GM21390 (cell line): ENCODE results near the gene PLA2G4F.

ENCODE experiments used
- ATAC-seq: cut with Tn5 transposase; IDR thresholded peaks from one replicate; pipeline ENCODE4 v1.9.1; 2021; ENCODE audit not compliant: unreplicated experiment

PLA2G4F gene

DNA sequence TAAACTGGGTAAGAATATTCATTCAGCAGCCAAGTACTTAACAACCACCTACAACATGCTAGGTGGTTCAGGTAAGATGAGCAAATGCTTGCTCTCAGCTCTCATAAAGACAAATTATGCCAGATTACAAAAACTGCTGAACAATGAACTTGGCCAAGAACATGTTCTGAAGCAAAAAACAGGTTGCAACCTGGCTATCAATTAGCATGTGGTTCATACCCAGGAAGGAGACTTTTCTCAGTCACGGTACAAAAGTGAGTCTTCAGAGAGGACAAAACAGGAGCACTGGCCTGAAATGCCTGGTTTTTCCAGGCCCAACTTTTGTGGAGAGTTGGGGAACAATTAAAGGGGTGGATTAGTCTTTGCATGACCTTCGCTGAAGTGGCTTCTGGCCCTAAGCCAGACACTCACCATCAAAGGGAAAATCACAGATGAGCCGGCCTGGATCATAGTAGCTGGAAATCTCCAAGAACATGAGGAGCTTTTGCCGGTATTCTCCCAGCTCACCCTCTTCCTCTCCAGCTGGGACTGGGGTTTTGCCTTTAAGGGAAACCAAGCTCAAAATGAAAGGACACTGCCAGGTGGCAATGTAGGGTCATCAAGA lies 7.6 kb upstream of the PLA2G4F start:
- no peak for ATAC-seq

DNA sequence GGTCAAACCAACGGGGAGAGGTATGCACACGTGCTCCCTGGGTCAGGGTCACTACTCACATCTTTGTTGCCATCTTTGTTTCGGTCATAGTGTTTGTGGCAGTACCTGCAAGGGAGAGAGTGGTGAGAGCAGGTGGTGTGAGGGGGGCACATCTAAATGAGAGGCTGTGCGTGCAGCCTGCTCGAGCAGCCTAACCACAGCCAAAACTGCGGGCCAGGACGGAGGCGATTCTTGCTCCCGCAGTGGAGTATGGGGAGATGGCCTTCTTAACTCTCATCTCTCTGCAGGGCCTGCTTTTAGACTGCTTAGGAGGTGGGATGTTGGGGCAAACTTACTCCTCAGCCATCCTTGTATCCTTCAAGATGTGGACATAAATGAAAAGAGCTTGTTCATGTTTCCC lies 6.9 kb upstream of the PLA2G4F start:
- ATAC-seq: no peak

DNA sequence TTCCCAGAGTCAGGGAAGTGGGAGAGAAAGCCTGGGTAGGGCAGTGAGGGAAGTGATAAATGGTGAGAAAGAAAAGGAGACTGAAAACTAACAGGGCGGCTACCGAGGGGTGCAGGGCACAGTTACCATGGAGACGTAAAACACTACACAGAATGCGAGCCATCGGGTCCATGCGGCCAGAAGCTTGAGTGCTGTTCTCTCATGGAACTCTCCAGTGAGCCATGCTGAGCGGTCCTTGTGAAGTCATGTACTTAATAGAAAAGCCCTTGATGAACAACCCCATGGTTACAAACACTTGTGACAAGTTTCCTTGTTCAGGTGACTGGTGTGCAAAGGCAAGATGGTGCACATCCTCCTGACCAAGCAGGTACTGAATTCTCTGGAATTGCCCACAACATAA lies 3.7 kb upstream of the PLA2G4F start:
- no peak for ATAC-seq

DNA sequence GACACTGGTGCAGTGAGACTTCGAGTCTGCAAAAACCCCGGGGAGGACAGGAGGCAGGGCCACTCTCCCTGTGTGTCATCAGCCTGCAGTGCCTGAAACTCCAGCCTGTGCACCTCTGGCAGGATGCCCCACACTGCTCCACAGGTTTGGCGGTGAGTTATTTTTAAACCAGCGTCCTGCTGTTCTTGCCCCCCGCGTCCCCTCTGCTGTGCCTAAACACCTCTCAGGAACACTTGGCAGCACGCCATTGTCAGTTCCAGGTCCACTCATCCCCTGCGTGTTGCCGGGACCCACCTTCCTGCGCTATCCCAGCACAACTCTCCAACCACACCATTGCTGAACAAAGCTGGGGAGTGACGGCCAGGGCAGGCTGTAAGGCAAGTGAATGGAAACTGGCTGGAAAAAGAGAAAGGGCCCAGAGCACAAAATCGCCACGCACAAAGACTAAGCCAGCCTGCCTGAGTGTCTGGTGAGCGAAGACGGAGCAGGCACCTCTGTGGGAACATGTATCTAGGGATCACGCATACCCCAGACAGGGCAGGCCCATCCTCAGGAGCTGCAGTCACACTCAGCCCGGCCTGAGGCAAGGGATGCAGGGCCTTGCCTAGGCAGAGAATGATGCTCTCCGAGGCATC lies 3.1 kb upstream of the PLA2G4F start:
- no peak for ATAC-seq

DNA sequence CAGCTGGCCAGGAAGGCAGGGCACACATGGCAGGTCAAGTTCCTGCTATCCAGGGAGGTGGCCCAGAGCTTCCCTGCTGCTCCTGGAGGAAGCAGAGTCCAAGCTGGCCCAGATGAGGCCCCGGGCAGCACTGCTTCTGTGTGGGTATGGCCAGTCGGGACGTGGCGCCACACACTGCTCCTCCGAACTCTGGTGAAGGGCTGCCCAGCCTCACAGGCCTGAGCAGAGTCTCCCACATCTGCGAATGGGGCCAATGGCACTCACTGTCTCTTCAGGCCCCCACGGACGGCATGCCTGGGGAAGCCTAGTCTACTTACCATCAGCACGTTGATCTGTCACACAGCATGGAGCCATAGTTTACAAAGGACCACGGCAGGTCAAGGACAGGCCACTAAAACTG lies 2.5 kb upstream of the PLA2G4F start:
- ATAC-seq: no peak

DNA sequence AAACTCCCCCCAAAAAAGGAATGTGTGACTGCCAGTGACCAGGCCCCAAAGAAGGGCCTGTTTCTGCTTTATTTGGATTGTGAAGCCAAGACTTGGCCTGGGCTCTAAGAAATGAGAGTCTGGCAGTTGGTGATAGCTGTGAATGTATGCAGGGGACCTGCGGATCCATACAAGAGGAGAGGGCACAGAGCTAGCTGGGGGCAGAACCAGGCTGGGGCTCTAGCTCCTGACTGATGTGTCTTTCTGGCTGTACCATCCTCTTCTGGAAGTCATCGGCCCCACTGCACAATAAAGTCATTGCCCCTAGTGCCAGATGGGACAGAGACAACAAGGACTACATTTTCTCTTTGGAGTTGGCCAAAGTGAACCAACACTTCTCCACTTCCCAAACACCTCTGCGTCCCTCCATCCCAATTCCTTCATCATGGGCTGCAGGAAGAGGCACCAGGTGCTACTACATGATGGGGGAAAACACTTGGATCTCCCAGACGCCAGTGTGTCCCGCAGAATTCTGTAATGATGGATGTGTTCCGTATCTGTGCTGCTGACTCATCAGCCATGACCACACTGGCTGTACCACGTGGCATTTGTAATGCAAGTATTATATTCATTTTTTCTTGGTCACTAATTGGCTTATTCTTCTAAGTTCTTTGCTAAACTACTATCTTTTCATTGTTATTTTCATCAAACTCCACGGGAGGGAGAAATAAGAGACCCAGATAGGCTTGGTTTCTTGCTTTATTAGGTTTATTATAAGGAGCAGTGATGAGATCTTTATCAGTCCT lies 1.7 kb upstream of the PLA2G4F start:
- no peak for ATAC-seq

DNA sequence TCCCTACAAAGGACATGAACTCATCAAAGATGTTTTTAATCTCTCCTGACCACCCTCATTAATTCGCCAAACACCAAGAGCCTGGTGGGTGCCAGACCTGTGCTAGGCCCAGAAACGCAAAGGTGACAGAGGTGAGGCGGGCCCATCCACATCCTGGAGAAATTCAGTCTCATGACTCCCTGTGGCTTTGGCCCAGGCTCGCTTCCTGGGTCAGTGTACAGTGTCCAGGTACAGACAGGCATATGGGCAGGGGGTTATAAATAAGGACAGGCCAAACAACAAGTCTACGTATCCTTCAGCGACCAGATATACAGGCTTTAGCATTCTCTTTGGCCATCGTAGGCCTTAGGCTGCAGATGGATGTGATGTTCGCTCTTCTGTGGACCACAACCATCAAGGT lies 945 bp upstream of the PLA2G4F start:
- ATAC-seq: no peak

DNA sequence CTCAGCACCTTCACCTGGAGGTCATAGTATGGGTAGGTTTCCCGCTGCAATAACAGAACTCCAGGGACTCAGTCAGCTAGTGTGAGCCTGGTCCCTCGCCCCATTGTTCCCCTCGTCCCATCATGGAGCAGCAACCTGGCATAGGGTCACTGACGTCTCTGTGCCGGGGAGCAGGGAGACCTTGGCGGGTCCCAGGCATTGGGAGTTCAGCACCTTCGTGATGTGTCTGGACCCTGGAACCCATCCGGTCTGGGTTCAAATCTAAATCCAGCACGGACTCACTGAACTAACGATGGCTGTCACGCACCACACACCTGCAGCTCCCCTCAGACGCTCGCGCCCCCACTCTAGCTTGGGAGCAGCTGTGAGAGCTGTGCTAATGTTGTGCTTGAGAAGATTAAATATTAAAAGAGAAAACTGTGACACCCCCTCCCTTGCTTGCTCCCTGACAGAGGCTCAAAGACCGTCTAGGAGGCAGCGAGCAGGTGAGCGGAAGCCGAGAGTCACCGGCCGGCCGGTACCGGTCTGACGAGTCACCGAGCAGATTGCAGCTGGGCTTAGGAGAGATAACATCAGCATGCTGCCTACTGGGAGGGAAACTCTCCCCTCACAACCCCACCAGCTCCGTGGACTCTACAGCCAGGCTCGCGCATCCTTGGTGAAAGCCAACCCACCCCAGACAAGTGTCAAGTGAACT lies 742 bp downstream of the PLA2G4F start:
- no peak for ATAC-seq

DNA sequence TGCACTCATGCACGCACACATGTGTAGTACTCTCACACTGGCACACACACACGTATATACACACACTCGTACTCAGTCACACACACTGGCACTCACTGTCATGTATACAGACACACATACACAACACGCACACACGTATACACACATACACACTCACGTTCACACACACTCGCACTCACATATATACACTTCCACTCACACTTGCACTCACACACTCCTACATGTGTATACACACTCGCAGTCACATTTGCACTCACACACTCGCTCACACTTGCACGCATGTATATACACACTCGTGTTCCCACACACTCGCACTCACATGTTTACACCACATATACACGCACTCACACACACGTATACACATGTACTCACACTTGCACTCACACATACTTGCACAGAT lies 1.5 kb downstream of the PLA2G4F start:
- ATAC-seq: no peak

DNA sequence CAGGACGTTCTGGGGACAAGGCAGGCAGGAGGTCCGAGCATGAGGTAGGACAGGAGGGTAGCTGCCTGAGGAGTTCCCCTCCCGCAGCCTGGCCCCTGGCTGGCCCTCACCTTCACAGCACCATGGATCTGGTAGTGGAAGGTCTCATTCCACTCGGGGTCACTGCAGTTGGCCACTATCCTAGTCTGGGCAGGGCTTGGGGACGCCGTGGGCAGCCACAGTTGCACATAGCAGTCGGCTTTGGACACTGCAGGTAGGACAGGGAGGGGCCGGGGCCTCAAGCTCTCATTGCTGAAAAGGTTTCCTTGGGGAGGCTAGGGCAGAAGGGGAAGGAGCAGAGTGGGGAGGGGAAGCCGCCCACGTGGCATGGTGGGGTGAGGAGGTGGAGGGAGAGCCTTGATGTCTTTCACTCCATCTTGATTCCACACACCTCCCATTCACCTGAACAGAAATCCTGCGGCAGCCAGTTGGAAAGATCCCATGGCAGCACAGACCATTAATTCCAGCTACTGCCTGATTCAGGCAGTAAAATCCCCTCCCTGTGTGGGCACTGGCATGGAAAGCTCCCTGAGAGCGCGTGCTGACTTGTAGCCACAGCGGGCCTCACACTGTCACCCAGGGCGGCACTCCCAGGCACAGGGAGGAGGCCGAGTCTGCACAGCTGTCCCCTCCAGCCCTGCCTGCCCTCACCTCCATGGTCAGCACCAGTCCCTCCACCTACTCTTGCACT lies 2.1 kb downstream of the PLA2G4F start:
- no peak for ATAC-seq

DNA sequence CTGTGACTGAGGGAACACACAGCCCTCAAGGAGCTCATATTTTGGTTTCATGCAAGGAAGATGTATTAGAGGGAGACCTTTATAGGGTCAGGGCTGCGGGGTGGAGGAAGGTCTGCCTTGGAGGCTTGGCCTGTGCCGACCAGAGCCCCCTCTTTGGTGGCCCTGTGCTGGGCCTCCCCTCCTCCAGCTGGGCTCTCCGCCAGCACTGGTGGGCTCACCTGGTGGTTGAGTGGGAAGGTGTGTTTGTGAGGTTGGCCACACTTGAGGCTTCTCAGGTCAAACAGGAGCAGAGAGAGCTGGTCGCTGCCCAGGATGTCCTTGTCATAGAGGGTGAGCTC lies 2.6 kb downstream of the PLA2G4F start:
- ATAC-seq: no peak

DNA sequence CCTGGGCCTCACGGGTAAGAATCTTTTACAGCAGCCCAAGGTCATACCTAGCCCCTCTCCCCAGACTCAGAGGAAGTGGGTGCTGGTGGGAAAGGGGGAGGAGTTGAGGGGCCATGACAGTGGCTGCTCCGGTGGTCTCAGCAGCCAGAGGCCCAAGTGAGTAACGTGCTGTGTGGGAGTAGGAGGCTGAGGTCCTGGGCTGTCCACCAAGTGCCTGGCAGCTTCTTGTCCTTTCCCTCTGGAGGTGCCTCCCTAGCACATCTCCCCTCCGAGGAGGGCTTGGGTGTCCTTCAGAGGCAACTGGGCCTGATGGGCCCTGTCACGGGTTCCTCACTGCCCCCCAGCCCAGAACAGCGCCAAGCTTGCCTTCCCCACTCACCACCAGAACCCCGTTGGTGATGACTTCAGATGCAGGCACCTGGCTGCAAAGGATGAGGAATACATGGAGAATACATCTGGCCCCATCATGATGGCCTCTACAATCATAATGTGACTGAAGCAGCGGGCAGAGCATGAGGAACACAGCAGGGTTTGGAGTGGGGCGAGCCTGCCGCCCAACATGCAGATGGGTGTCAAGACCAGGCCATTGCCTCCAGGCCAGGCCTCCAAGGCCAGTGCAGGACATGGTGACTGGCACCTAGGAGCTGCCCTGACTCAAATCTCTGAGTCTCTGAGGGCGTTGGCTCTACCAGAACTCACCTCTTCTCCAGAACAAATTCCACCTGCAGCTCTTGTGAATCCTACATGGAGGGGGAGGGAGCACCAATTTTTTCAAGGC lies 3.3 kb downstream of the PLA2G4F start:
- no peak for ATAC-seq

DNA sequence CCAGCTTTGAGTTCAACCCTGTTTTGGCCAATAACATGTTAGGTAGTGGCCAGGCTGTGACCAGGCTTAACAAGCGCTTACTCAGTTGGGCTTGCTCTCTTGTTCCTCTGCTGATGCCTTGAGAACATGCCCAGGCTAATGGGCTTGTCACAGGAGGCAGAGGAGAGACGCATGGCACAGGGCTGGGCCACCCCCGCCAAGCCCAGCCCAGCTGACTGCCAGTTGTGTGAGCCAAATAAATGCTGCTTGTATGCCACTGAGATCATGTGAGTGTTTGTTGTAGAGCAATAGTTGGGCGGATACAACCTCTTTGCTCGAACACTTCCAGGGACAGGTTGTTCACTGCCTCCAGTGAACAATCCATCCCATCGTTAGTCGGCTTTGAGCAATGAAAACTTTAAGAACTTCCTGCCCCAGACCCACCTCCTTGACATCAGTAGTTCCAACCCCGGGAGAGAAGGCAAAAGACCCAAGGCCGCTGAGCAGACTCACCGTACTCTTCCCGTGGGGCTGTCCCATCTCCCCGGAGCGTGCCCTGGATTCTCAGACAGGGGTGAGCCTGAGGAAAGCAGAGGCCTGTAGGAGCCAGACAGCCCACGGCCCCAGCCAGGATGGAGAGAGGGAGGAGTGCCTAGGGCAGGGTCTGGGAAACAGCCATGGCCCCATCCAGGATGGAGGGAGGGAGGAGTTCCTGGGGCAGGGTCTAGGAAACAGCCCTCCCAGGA lies 4.1 kb downstream of the PLA2G4F start:
- no peak for ATAC-seq

DNA sequence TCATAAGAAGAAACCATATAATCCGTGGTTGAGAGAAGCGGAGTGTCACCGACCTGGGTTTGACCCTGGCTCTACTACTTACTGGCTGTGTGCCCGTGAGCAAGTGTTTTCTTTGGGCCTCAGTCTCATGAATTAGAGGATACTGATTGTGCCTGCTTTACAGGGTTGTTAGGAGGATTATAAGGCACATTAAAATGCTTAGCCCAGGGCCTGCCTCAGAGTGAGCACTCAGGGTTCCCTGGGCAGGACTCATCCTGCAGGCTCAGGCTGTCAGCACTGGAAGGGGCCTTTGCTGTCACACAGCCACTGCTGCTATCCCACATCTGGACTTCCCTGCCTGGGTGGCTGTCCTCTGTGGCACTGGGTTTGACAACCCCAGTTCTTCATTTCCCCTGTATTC lies 4.7 kb downstream of the PLA2G4F start:
- no peak for ATAC-seq

DNA sequence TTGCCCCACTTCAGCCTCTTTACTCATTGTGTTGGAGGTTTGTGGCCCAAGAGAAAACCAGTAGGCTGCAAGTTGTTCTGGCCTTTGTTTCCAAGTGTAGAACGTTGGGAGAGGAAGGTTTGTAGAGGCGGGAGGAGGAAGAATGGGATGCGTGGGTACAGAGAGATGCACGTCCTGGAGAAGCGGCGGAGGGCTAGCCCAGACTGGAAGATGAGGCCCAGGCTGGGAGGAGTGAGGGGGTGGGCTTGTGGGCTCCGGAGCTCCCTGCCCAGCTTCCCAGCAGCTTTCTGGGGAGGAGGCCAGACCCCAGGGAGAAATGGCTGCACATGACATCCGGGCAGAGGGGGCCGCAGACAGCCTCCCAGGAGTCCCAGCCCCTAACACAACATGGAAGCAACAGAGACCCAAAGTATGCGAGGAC lies 5.3 kb downstream of the PLA2G4F start:
- no peak for ATAC-seq

DNA sequence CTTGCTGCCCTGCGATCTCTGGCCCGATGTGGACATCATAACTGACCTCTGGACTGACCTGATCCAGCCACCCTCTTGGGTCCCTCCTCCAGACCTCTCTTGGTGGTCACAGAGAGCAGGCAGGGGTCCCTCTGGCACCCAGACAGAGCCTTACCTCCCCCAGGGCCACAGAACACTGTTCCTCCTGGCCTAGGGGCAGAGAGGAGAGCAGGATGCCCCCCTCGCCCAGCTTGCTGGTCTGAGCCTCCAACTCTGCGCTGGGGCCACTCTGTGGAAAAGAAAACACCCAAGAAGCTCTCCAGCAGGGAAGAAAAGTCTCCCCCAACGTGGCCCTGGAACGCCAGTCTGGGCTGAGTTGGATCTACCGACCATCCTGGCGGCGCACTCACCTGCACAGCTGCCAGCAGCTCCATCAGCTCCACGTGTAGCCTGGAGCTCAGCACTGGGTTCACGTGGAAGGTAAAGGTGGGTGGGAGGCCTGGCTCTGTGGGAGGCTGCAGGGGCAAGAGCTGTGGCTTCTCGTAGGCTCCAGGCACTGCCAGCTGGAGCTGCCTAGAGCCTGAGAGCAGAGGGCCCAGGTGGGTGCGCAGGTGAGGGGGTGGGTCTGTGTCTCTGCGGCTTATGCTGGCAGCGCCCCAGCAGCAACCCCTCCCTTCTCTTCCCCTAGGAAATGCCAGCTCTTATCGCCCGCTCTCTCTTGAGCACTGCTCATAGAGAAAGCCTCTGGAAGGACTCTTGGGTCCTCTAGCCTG lies 6.0 kb downstream of the PLA2G4F start:
- no peak for ATAC-seq

DNA sequence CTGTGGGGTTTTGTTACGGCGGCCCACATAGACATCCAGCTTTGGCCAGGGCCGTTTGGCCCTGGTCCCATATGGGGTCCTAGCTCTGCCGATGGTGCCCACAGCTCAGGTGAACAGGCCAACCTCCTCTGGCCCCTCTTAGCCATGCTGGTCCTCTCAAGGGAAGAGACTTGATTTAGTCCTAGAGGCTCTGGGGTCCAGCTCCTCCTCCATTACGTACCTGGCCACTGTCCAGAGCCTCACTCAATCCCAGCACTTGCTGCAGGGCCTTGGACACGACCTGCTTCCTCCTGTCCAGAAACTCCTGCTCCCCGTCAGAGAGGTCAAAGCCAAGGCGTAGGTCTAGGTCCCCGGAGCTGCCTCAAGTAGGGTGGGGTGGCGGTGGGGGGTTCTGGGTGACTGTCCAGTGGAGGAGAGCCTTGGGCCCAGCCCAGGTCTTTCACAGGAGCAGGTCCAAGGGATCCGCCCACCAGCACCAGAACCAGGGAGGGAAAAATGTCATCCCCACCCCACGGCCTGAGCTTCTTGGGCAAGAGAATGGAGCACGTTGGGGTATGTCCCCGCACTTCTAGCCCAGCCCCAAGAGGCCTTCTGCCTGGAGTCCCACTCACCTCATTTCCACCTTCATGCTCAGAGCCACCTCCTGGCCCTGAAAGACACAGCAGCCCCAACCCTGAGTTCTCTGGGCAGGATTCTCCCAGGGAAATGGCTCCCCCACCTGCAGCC lies 6.8 kb downstream of the PLA2G4F start:
- no peak for ATAC-seq

DNA sequence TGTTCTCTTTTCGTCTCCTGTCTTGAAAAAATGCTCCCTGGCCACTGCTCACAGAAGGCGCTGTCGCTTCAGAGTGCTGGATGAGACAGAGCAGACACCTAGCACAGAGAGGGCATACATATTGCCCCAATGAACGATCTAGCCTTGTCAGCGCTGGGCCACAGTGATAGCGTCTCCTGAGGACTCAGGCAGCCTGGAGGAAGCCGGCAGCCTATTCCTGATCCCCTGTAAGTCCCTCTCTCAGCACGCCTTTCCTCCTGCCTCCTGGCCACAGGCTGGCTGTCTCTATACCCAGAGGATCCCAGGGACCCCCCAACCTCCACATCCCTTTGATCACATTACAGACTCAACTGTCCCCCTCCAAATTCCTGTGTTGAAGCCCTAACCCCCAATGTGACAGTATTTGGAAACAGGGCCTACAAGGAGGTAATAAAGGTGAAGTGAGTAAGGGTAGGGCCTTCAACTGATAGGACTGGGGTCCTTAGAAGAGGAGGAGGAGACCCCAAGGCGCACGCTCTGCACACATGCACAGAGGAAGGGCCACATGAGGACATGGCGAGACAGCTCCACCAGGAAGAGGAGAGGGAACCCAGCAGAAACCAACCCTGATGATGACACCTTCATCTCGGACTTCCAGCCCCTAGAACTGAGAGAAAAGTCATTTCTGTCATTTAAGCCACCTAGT lies 7.5 kb downstream of the PLA2G4F start:
- ATAC-seq: no peak
